Spleen (tissue), 7 donors: ENCODE measurements around the gene STK39.

ENCODE experiments used
- POLR2A ChIP-seq, 3 donors: fragments of 450-650 bp; IDR thresholded peaks; one replicate each; pipeline ENCODE4 v1.5.1; 2017; ENCODE audit warnings: antibody characterized with exemption in 3 of 3, mild to moderate bottlenecking in 1 of 3
- TF ChIP-seq, protein P1 (sequence below), 11 experiments: fragments of 200-600 bp in 7 of 11; fragments of 450-650 bp in 4 of 11; sonication (generic) in 4 of 11; IDR thresholded peaks in 8 of 11; conservative IDR thresholded peaks in 3 of 11; 1 replicate in 7 of 11; 2 replicates in 4 of 11; pipeline versions ENCODE4 v1.4.0 to v1.8.0; 2016 to 2021; ENCODE audit warnings: antibody characterized with exemption in 11 of 11, inconsistent platforms in 4 of 11, mild to moderate bottlenecking in 1 of 11
- donor health status: DM: no; HTN: no; CAD: no; lungs with moderate emphysema.
- donor health status: DM: no; HTN: no; CAD: no.
- donor health status: DM: no; HTN: no; CAD: no.

DNA sequence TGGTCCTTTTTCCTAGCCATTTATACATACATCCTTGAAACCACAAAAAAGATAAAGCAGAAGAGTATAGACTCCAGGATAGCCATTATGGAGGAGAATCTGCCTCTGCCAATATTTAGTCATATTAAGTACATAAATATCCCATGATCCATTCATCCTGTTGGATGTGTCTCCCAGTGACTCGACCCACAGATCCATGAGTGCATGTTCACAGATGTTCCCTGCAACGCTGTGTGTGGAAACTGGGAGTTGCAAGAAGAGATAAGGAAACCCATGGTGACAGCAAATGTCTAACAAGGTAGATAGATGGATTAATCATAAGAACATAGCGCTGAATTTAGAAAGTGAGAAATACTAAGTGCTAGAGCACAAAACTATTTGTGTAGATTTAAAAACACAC is 34.5 kb downstream of the STK39 start:
- TF ChIP-seq, protein P1, sequence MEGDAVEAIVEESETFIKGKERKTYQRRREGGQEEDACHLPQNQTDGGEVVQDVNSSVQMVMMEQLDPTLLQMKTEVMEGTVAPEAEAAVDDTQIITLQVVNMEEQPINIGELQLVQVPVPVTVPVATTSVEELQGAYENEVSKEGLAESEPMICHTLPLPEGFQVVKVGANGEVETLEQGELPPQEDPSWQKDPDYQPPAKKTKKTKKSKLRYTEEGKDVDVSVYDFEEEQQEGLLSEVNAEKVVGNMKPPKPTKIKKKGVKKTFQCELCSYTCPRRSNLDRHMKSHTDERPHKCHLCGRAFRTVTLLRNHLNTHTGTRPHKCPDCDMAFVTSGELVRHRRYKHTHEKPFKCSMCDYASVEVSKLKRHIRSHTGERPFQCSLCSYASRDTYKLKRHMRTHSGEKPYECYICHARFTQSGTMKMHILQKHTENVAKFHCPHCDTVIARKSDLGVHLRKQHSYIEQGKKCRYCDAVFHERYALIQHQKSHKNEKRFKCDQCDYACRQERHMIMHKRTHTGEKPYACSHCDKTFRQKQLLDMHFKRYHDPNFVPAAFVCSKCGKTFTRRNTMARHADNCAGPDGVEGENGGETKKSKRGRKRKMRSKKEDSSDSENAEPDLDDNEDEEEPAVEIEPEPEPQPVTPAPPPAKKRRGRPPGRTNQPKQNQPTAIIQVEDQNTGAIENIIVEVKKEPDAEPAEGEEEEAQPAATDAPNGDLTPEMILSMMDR (IDR thresholded peaks at IDR 0.05 in 8 of 11, conservative IDR thresholded peaks at IDR 0.05 in 3 of 11): no peak
- no peak for TF ChIP-seq POLR2A (IDR thresholded peaks at IDR 0.05)
